HepG2 (cell line): ENCODE measurements around the gene HNRNPUL1. TPM values are rescaled to one million over a fixed set of nuclear protein-coding genes. Genes with fewer than 3 reads are reported as not detected.

Source experiments
- CBFB ChIP-seq: sonication (generic); formaldehyde crosslinking; IDR thresholded peaks from 2 replicates; pipeline ENCODE4 v1.4.0; 2020; ENCODE audit warnings: missing genetic modification reagents
- ESRRA ChIP-seq: sonication (generic); formaldehyde crosslinking; IDR thresholded peaks from 2 replicates; pipeline ENCODE4 v1.5.1; 2020; ENCODE audit warnings: mild to moderate bottlenecking, low read depth, missing genetic modification reagents
- HOXA7 ChIP-seq: sonication (generic); formaldehyde crosslinking; IDR thresholded peaks from 2 replicates; pipeline ENCODE4 v1.8.1; 2022; ENCODE audit warnings: mild to moderate bottlenecking, missing genetic modification reagents, moderate library complexity
- IRF2 ChIP-seq: IDR thresholded peaks from 2 replicates; pipeline ENCODE4 v1.6.1; 2018; ENCODE audit warnings: missing genetic modification reagents, missing compliant biosample characterization
- MED1 ChIP-seq: sonication (generic); formaldehyde crosslinking; IDR thresholded peaks from 2 replicates; pipeline ENCODE4 v1.4.0; 2020; ENCODE audit warnings: missing genetic modification reagents
- MXD4 ChIP-seq: IDR thresholded peaks from 2 replicates; pipeline ENCODE4 v1.6.1; 2016; ENCODE audit warnings: mild to moderate bottlenecking, missing biosample characterization, missing genetic modification reagents
- NCOA2 ChIP-seq: sonication (generic); formaldehyde crosslinking; IDR thresholded peaks from 2 replicates; pipeline ENCODE4 v1.8.0; 2022; ENCODE audit warnings: inconsistent platforms
- NR2F2 ChIP-seq: IDR thresholded peaks from 2 replicates; pipeline ENCODE4 v1.6.1; 2012; ENCODE audit warnings: low read depth, inconsistent platforms, borderline replicate concordance
- PHF21A ChIP-seq: sonication (generic); formaldehyde crosslinking; IDR thresholded peaks from 2 replicates; pipeline ENCODE4 v1.5.0; 2020; ENCODE audit warnings: mild to moderate bottlenecking, missing genetic modification reagents
- TCF7 ChIP-seq: sonication (generic); IDR thresholded peaks from 2 replicates; pipeline ENCODE4 v1.6.1; 2016; ENCODE audit warnings: antibody characterized with exemption, low read depth
- ZFP90 ChIP-seq: sonication (generic); formaldehyde crosslinking; IDR thresholded peaks from 2 replicates; pipeline ENCODE4 v1.8.0; 2022; ENCODE audit warnings: missing genetic modification reagents, mild to moderate bottlenecking, inconsistent platforms, borderline replicate concordance
- ZNF235 ChIP-seq: sonication (generic); formaldehyde crosslinking; IDR thresholded peaks from 2 replicates; pipeline ENCODE4 v1.8.1; 2023; ENCODE audit warnings: mild to moderate bottlenecking, missing genetic modification reagents, borderline replicate concordance
- ZNF468 ChIP-seq: sonication (generic); formaldehyde crosslinking; IDR thresholded peaks from 2 replicates; pipeline ENCODE4 v1.8.0; 2022; ENCODE audit warnings: mild to moderate bottlenecking, moderate library complexity, missing genetic modification reagents
- ZNF501 ChIP-seq: sonication (generic); formaldehyde crosslinking; IDR thresholded peaks from 2 replicates; pipeline ENCODE4 v1.5.1; 2020; ENCODE audit warnings: mild to moderate bottlenecking, moderate library complexity, missing genetic modification reagents
- ZNF781 ChIP-seq: sonication (generic); formaldehyde crosslinking; IDR thresholded peaks from 2 replicates; pipeline ENCODE4 v1.5.1; 2020; ENCODE audit warnings: borderline replicate concordance, mild to moderate bottlenecking, missing genetic modification reagents; ENCODE audit errors: not compliant biosample characterization
- ZNF792 ChIP-seq: IDR thresholded peaks from 2 replicates; pipeline ENCODE4 v1.6.1; 2016
- polyA plus RNA-seq, 8 experiments: library from polyadenylated mRNA; depleted of rRNA in 3 of 8; stranded (reverse) in 7 of 8; unstranded in 1 of 8; fragments of >200 nt; fragmentation: Illumina TruSeq in 4 of 8; extraction: Trizol in 4 of 8; gene quantifications; 2 replicates each; pipeline versions ENCODE4 v1.2.1 to v1.2.3, GENCODE V29; 2011 to 2016; ENCODE audit warnings: low read depth in 4 of 8, missing spikeins in 1 of 8, mixed read lengths in 1 of 8; ENCODE audit not compliant: insufficient read depth in 1 of 8
- total RNA-seq, 5 experiments: library from RNA; depleted of rRNA; stranded (reverse); fragments of >200 nt; fragmentation: Illumina TruSeq; extraction: Trizol; gene quantifications; 2 replicates each; pipeline ENCODE4 v1.2.3, GENCODE V29; 2016; ENCODE audit warnings: low read depth in 1 of 5
- TF ChIP-seq, protein P1 (sequence below): sonication (generic); formaldehyde crosslinking; IDR thresholded peaks from 2 replicates; pipeline ENCODE4 v1.4.0; 2020; ENCODE audit warnings: missing genetic modification reagents
- TF ChIP-seq, protein P2 (sequence below): sonication (generic); formaldehyde crosslinking; IDR thresholded peaks from 2 replicates; pipeline ENCODE4 v1.4.0; 2020; ENCODE audit warnings: missing genetic modification reagents, mild to moderate bottlenecking, borderline replicate concordance
- TF ChIP-seq, protein P3 (sequence below): sonication (generic); formaldehyde crosslinking; IDR thresholded peaks from 2 replicates; pipeline ENCODE4 v1.8.1; 2023; ENCODE audit warnings: mild to moderate bottlenecking, missing genetic modification reagents
- TF ChIP-seq, protein P4 (sequence below): sonication (generic); formaldehyde crosslinking; IDR thresholded peaks from 2 replicates; pipeline ENCODE4 v1.5.1; 2020; ENCODE audit warnings: mild to moderate bottlenecking, missing genetic modification reagents, moderate library complexity

Gene HNRNPUL1
- total and polyA plus RNA-seq, 2 of the 13 experiments (the other 11 are each of a cell fraction or from before 2014, with no cell fraction given): 30.9 to 81.7 TPM

DNA sequence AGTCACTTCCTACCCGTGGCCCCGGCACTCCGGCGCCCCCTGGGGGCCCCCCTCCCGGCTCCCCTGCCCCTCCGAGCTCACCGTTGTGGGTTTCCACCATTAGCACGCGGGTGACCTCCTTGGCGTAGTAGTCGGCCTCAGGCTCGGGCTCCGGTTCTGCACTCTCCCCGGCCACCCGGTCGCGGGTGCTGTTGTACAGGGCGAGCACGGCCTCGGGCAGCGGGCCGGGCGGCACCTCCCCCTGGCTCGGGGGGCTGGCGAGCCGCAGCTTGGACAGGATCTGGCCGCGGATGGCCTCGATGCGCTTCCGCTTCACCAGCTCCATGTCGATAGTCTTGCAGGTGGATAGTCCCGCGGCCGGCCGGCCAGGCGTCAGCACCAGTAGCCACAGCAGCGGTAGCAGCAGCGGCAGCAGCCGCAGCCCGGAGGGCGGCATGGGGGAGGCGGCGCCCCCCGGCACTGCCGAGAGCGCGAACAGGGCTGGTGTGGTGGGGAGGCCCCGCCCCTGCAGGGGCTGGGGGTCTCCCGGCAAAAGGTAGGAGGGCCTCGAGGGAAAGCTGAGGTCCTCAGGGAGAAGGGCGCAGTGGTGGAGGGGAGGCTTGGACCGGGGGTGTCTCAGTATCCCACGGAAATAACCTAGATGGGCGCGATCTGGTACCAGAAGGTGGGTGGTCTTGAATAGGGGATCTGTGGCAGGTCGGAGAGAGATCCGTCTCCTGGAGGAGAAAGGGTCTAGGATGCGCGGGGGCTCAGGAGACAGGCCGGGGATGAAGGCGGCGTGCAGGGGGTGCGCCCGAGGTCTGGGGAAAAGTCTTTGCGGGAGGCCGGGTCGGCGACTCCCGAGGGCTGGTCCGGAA is 88.7 kb downstream of the HNRNPUL1 start (continued):
- TF ChIP-seq, protein P1, sequence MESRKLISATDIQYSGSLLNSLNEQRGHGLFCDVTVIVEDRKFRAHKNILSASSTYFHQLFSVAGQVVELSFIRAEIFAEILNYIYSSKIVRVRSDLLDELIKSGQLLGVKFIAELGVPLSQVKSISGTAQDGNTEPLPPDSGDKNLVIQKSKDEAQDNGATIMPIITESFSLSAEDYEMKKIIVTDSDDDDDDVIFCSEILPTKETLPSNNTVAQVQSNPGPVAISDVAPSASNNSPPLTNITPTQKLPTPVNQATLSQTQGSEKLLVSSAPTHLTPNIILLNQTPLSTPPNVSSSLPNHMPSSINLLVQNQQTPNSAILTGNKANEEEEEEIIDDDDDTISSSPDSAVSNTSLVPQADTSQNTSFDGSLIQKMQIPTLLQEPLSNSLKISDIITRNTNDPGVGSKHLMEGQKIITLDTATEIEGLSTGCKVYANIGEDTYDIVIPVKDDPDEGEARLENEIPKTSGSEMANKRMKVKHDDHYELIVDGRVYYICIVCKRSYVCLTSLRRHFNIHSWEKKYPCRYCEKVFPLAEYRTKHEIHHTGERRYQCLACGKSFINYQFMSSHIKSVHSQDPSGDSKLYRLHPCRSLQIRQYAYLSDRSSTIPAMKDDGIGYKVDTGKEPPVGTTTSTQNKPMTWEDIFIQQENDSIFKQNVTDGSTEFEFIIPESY (CRISPR knock-in tag): no peak
- TF ChIP-seq ZNF501 (peak; percentile 73), HOXA7 (CRISPR knock-in tag) (no peak), MXD4 (peak; percentile 44; the same call in 1 of the 2 replicates), ZFP90 (CRISPR knock-in tag) (no peak), NCOA2 (CRISPR knock-in tag) (no peak), ZNF468 (CRISPR knock-in tag) (no peak), CBFB (CRISPR knock-in tag) (no peak), IRF2 (peak; percentile 33; the same call in 1 of the 2 replicates), TCF7 (no peak), ZNF235 (CRISPR knock-in tag) (no peak), NR2F2 (no peak), ZNF781 (CRISPR knock-in tag) (no peak), ZNF792 (CRISPR knock-in tag) (no peak), PHF21A (CRISPR knock-in tag) (no peak), ESRRA (CRISPR knock-in tag) (no peak), MED1 (CRISPR knock-in tag) (no peak; the same call in 1 of the 2 replicates)
- TF ChIP-seq, protein P2, sequence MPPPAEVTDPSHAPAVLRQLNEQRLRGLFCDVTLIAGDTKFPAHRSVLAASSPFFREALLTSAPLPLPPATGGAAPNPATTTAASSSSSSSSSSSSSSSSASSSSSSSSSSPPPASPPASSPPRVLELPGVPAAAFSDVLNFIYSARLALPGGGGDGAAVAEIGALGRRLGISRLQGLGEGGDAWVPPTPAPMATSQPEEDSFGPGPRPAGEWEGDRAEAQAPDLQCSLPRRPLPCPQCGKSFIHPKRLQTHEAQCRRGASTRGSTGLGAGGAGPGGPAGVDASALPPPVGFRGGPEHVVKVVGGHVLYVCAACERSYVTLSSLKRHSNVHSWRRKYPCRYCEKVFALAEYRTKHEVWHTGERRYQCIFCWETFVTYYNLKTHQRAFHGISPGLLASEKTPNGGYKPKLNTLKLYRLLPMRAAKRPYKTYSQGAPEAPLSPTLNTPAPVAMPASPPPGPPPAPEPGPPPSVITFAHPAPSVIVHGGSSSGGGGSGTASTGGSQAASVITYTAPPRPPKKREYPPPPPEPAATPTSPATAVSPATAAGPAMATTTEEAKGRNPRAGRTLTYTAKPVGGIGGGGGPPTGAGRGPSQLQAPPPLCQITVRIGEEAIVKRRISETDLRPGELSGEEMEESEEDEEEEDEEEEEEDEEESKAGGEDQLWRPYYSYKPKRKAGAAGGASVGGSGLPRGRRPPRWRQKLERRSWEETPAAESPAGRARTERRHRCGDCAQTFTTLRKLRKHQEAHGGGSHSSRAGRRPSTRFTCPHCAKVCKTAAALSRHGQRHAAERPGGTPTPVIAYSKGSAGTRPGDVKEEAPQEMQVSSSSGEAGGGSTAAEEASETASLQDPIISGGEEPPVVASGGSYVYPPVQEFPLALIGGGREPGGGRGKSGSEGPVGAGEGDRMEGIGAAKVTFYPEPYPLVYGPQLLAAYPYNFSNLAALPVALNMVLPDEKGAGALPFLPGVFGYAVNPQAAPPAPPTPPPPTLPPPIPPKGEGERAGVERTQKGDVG (CRISPR knock-in tag): peak; percentile 37; the same call in 1 of the 2 replicates
- TF ChIP-seq, protein P3, sequence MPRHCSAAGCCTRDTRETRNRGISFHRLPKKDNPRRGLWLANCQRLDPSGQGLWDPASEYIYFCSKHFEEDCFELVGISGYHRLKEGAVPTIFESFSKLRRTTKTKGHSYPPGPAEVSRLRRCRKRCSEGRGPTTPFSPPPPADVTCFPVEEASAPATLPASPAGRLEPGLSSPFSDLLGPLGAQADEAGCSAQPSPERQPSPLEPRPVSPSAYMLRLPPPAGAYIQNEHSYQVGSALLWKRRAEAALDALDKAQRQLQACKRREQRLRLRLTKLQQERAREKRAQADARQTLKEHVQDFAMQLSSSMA (CRISPR knock-in tag): no peak
- TF ChIP-seq, protein P4, sequence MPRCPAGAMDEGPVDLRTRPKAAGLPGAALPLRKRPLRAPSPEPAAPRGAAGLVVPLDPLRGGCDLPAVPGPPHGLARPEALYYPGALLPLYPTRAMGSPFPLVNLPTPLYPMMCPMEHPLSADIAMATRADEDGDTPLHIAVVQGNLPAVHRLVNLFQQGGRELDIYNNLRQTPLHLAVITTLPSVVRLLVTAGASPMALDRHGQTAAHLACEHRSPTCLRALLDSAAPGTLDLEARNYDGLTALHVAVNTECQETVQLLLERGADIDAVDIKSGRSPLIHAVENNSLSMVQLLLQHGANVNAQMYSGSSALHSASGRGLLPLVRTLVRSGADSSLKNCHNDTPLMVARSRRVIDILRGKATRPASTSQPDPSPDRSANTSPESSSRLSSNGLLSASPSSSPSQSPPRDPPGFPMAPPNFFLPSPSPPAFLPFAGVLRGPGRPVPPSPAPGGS: no peak
